ENCODE data around the gene AFF2.

The AFF2 gene

GRCh38 chrX:148808833-148809232 is 308.4 kb downstream of the AFF2 start:
- Histone ChIP-seq H3K27me3 (replicated peaks; ENCODE audit: control insufficient read depth, insufficient read depth, low read length) (no peaks in the 10 kb centered on the region), H3K9ac (ENCODE audit: low read length) (no peak overlapping the region), H3K4me3 (ENCODE audit: low read length) (no peak overlapping the region), H3K9me3 (ENCODE audit: control insufficient read depth, low read length) (no peaks in the 10 kb centered on the region), H3K4me1 (ENCODE audit: control insufficient read depth, insufficient read depth, low read length) (no peaks in the 10 kb centered on the region), H3K36me3 (ENCODE audit: control insufficient read depth, insufficient read depth, low read length, severe bottlenecking) (no peaks in the 10 kb centered on the region)
- DNase-seq (ENCODE audit: low read depth) = no peak

DNA sequence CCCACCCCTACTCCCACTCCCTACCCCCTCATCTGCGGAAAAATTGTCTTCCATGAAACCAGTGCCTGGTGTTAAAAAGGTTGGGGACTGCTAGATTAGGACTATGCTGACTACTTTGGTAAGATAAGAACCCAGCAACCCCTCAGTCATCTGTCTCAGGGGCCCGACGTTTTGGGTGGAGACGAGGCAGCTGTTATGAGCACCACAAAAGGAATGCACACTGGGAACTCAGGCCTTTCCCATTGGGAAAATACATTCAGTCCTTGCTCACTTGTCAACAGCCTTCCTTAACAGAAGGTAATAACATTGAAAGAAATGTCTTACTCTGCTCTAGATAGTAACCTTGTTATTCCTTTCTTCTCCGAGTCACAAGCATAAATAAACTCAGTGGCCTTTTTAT is 310.8 kb downstream of the AFF2 start:
- DNase-seq (ENCODE audit: low read depth) = no peak
- Histone ChIP-seq H3K36me3 (ENCODE audit: control insufficient read depth, insufficient read depth, low read length, severe bottlenecking) (no peaks in the 10 kb centered on the region), H3K9me3 (ENCODE audit: control insufficient read depth, low read length) (no peaks in the 10 kb centered on the region), H3K27me3 (replicated peaks; ENCODE audit: control insufficient read depth, insufficient read depth, low read length) (no peaks in the 10 kb centered on the region), H3K4me1 (ENCODE audit: control insufficient read depth, insufficient read depth, low read length) (no peaks in the 10 kb centered on the region), H3K9ac (ENCODE audit: low read length) (no peak overlapping the region), H3K4me3 (ENCODE audit: low read length) (no peak overlapping the region)

DNA sequence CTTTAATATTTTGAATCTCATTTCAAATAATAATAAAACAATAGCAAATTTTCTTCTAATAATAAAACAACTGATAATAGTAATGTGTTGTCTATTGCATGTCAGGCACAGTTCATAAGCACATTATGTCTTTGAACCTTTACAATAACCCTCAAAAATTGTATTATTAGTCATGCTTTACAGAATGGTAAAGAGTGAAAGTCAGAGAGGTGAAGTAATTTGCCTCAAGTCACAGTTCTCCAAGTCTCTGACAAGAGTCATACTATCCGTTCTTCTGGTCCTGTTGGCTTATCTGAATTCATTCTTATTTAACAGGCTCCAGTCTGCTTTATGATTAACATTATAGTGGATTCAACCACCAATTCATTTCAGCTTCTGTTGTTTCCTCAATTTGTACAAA is 313.0 kb downstream of the AFF2 start:
- Histone ChIP-seq H3K4me1 (ENCODE audit: control insufficient read depth, insufficient read depth, low read length) (no peaks in the 10 kb centered on the region), H3K9me3 (ENCODE audit: control insufficient read depth, low read length) (no peaks in the 10 kb centered on the region), H3K36me3 (ENCODE audit: control insufficient read depth, insufficient read depth, low read length, severe bottlenecking) (no peaks in the 10 kb centered on the region), H3K27me3 (replicated peaks; ENCODE audit: control insufficient read depth, insufficient read depth, low read length) (no peaks in the 10 kb centered on the region), H3K9ac (ENCODE audit: low read length) (no peak overlapping the region), H3K4me3 (ENCODE audit: low read length) (no peak overlapping the region)
- no peak for DNase-seq (ENCODE audit: low read depth)

GRCh38 chrX:148813967-148814366 is 313.6 kb downstream of the AFF2 start:
- H3K4me3 ChIP-seq (ENCODE audit: low read length) = no peak overlapping the region

DNA sequence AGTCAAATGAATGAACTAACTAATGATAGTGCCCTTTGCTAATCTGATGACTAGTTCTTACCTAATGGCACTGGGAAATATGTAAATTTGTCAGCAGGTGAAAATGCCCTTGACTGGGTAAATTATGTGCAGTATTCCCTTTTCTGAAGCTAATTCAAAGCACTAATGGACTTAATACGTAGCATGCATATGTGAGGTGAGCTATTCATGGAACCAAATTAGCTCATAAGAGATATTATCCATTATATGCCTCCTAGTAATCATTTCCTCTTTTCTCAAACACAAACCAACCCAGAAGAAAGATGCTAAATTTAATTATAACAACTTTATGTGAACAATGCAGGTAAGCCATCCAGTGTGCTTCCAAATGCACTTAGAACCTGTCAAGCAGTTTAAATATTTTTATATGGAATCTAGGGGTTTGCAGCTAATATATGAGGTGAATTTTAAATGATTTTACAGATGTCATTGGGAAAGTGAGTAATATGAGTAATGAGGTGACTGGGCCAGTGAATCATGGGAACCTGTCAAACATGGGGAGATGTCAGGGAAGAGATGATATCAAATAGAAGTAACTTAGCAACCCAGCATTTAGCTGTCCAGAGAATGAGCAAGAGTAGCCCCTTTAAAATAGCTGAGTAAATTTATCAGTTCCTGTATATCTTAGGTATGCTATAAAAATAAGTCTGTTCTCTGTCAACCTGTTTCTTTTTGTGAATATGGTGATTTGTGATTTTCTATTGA is 315.0 kb downstream of the AFF2 start:
- no peak overlapping the region for H3K4me3 ChIP-seq (ENCODE audit: low read length)
- no peaks in the 10 kb centered on the region for H3K27me3 ChIP-seq (replicated peaks; ENCODE audit: control insufficient read depth, insufficient read depth, low read length)
- H3K4me1 ChIP-seq (ENCODE audit: control insufficient read depth, insufficient read depth, low read length) = no peaks in the 10 kb centered on the region
- H3K9me3 ChIP-seq (ENCODE audit: control insufficient read depth, low read length) = no peaks in the 10 kb centered on the region
- no peak overlapping the region for H3K9ac ChIP-seq (ENCODE audit: low read length)
- H3K36me3 ChIP-seq (ENCODE audit: control insufficient read depth, insufficient read depth, low read length, severe bottlenecking) = no peaks in the 10 kb centered on the region
- no peak for DNase-seq (ENCODE audit: low read depth)

More at GRCh38 chrX:148813967-148814366, 313.6 kb downstream of the AFF2 start:
- Histone ChIP-seq H3K36me3 (ENCODE audit: control insufficient read depth, insufficient read depth, low read length, severe bottlenecking) (no peaks in the 10 kb centered on the region), H3K4me1 (ENCODE audit: control insufficient read depth, insufficient read depth, low read length) (no peaks in the 10 kb centered on the region), H3K27me3 (replicated peaks; ENCODE audit: control insufficient read depth, insufficient read depth, low read length) (no peaks in the 10 kb centered on the region), H3K9me3 (ENCODE audit: control insufficient read depth, low read length) (no peaks in the 10 kb centered on the region), H3K9ac (ENCODE audit: low read length) (no peak overlapping the region)
- DNase-seq (ENCODE audit: low read depth) = no peak

- no peak overlapping the region for H3K9ac ChIP-seq (ENCODE audit: low read length)
- no peak overlapping the region for H3K4me3 ChIP-seq (ENCODE audit: low read length)
- H3K36me3 ChIP-seq (ENCODE audit: control insufficient read depth, insufficient read depth, low read length, severe bottlenecking) = no peaks in the 10 kb centered on the region
- no peaks in the 10 kb centered on the region for H3K4me1 ChIP-seq (ENCODE audit: control insufficient read depth, insufficient read depth, low read length)
- peaks cover 5% of the 10 kb centered on the region for H3K9me3 ChIP-seq (ENCODE audit: control insufficient read depth, low read length)
- no peaks in the 10 kb centered on the region for H3K27me3 ChIP-seq (replicated peaks; ENCODE audit: control insufficient read depth, insufficient read depth, low read length)
- DNase-seq (ENCODE audit: low read depth) = no peak
These were observed 323.6 kb downstream of the AFF2 start for GRCh38 chrX:148823986-148824385.

GRCh38 chrX:148825696-148826095 is 325.3 kb downstream of the AFF2 start:
- H3K4me1 ChIP-seq (ENCODE audit: control insufficient read depth, insufficient read depth, low read length) = no peaks in the 10 kb centered on the region
- H3K4me3 ChIP-seq (ENCODE audit: low read length) = no peak overlapping the region
- no peak overlapping the region for H3K9ac ChIP-seq (ENCODE audit: low read length)
- DNase-seq (ENCODE audit: low read depth) = no peak
- peaks cover 13% of the 10 kb centered on the region for H3K9me3 ChIP-seq (ENCODE audit: control insufficient read depth, low read length)
- no peaks in the 10 kb centered on the region for H3K36me3 ChIP-seq (ENCODE audit: control insufficient read depth, insufficient read depth, low read length, severe bottlenecking)
- no peaks in the 10 kb centered on the region for H3K27me3 ChIP-seq (replicated peaks; ENCODE audit: control insufficient read depth, insufficient read depth, low read length)

- no peak for DNase-seq (ENCODE audit: low read depth)
- Histone ChIP-seq H3K4me1 (ENCODE audit: control insufficient read depth, insufficient read depth, low read length) (no peaks in the 10 kb centered on the region), H3K9ac (ENCODE audit: low read length) (no peak overlapping the region), H3K9me3 (ENCODE audit: control insufficient read depth, low read length) (peaks cover 1% of the 10 kb centered on the region), H3K4me3 (ENCODE audit: low read length) (no peak overlapping the region), H3K36me3 (ENCODE audit: control insufficient read depth, insufficient read depth, low read length, severe bottlenecking) (no peaks in the 10 kb centered on the region), H3K27me3 (replicated peaks; ENCODE audit: control insufficient read depth, insufficient read depth, low read length) (peaks cover 3% of the 10 kb centered on the region)
These were observed 336.3 kb downstream of the AFF2 start for GRCh38 chrX:148836741-148837140.

DNA sequence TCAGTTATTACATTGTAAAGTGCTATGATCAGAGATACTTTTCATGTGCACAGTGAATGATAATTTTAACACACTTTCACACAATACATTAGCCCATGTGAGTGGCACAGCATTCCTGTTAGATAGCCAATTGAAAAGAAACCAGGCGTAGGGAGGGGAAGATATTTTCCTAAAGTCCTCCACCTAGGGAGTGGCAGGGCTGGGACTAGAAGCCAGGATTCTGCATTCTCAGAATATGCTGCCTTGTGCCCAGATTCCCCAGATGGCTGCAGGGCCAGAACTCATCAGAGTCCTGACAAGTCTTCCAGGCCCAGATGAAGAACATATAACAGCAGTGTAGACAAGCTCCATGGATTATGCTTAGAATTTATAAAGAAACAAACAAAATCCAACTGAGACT is 350.2 kb downstream of the AFF2 start:
- Histone ChIP-seq H3K27me3 (replicated peaks; ENCODE audit: control insufficient read depth, insufficient read depth, low read length) (peaks cover 3% of the 10 kb centered on the region), H3K36me3 (ENCODE audit: control insufficient read depth, insufficient read depth, low read length, severe bottlenecking) (no peaks in the 10 kb centered on the region), H3K4me3 (ENCODE audit: low read length) (no peak overlapping the region), H3K4me1 (ENCODE audit: control insufficient read depth, insufficient read depth, low read length) (no peaks in the 10 kb centered on the region), H3K9ac (ENCODE audit: low read length) (no peak overlapping the region), H3K9me3 (ENCODE audit: control insufficient read depth, low read length) (no peaks in the 10 kb centered on the region)
- no peak for DNase-seq (ENCODE audit: low read depth)

DNA sequence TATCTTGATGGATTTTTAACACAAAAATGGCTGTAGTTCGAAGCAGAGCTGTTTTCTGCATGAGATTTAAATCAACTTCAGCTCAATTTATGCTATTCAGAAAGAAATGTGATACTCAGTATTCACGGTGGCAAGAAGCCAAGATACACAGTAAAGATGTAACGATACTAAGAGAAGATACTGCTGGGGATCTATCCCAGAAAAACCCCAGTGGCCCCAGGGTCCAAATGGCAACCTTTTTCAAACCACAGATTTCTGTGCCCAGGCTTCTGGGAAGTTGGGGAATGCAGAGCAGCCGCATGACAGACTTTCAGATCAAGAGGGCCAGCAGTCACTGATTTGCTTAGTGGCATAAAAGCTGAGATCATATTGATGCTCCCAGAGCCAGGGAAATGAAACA is 353.9 kb downstream of the AFF2 start:
- no peaks in the 10 kb centered on the region for H3K36me3 ChIP-seq (ENCODE audit: control insufficient read depth, insufficient read depth, low read length, severe bottlenecking)

DNA sequence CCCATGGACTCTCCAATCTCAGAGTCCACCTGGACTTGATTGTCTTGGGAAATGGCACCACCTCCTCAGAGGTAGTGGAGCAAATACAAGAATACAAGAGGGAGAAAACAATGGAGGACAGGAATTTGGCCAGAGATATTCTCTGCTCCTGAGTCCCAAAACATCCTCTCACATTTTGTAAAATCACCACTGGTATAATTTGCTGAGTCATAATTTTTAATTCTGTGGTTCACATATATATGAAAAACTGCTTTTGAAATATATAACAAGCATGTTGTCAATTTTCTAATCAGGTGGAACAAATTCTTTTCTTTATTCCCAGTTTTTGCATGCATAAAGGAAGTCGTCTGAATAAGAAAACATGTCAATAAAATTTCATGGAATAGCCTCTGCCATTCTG is 356.1 kb downstream of the AFF2 start:
- H3K4me3 ChIP-seq (ENCODE audit: low read length) = no peak overlapping the region

More for the DNA sequence above, 353.9 kb downstream of the AFF2 start:
- no peaks in the 10 kb centered on the region for H3K9me3 ChIP-seq (ENCODE audit: control insufficient read depth, low read length)
- no peak overlapping the region for H3K4me3 ChIP-seq (ENCODE audit: low read length)
- peak; percentile 2 for DNase-seq (ENCODE audit: low read depth)
- no peaks in the 10 kb centered on the region for H3K4me1 ChIP-seq (ENCODE audit: control insufficient read depth, insufficient read depth, low read length)
- H3K9ac ChIP-seq (ENCODE audit: low read length) = no peak overlapping the region
- H3K27me3 ChIP-seq (replicated peaks; ENCODE audit: control insufficient read depth, insufficient read depth, low read length) = no peaks in the 10 kb centered on the region

More for the DNA sequence above, 356.1 kb downstream of the AFF2 start:
- DNase-seq (ENCODE audit: low read depth) = no peak
- no peaks in the 10 kb centered on the region for H3K9me3 ChIP-seq (ENCODE audit: control insufficient read depth, low read length)
- no peak overlapping the region for H3K9ac ChIP-seq (ENCODE audit: low read length)
- no peaks in the 10 kb centered on the region for H3K4me1 ChIP-seq (ENCODE audit: control insufficient read depth, insufficient read depth, low read length)
- H3K36me3 ChIP-seq (ENCODE audit: control insufficient read depth, insufficient read depth, low read length, severe bottlenecking) = no peaks in the 10 kb centered on the region
- no peaks in the 10 kb centered on the region for H3K27me3 ChIP-seq (replicated peaks; ENCODE audit: control insufficient read depth, insufficient read depth, low read length)

Measured in adipocyte (in vitro differentiated cells).